ENCODE results near the gene SHOC2.

The SHOC2 gene

GRCh38 chr10:110919349-110919931 is at the start of gene SHOC2:
TSS of gene SHOC2 (plus strand) at chr10:110919604. CDS start at chr10:110964359, 44,755 bp downstream.
- TF ChIP-seq CTCF (IDR thresholded peaks at IDR 0.05): no peak; the same call in 1 of the 2 replicates

GRCh38 chr10:110870823-110871297 is 48.5 kb upstream of the SHOC2 start:
- TF ChIP-seq CTCF (IDR thresholded peaks at IDR 0.05): no peak

GRCh38 chr10:110871298-110872084 is 47.9 kb upstream of the SHOC2 start, which contains the start of gene PDCD4:
TSS of gene PDCD4 (plus strand) at chr10:110871928. CDS start at chr10:110876028, 4,100 bp downstream.
- TF ChIP-seq CTCF (IDR thresholded peaks at IDR 0.05): no peak

DNA sequence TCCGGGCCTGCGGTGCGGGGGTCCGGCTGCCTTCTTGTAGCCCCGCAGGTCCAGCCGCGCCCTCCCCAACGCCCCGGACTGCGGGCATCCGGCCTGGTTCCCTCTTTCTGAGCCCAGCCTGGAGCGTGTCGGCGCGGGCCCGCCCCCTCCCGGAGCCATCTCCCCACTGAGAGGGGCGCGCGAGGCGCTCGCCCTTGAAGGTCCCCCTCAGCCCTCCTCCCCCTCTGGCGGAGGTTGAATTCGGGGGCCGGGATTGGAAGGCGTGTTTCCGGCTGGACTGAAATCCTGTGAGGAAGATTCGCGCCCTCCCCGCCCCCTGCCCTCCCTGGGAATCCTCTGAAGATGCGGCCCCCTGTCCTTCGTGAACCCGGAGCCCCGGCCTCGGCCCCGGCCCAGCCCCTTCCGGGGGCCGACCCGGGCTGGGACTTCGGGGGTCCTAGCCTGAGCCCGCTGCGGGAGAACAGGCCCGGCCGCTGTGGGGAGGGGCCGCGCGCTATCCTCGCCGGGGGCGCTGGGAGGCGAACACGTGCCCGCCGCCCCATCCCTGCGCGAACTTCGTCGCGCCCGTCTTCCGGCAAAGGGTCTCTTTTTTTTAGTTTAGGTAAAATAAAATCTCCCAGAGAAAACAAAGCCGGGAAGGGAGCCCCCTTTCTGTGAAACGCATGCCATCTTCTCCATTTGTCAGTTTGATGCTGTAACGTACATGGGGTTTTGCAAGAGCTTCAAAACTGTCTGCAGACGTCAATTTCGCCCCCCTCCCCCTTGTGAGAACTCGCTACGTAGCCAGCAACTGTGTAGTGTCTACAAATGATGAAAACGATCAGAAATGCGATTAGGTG is 47.0 kb upstream of the SHOC2 start:
- no peak; the same call in 1 of the 2 replicates for TF ChIP-seq CTCF (IDR thresholded peaks at IDR 0.05)

DNA sequence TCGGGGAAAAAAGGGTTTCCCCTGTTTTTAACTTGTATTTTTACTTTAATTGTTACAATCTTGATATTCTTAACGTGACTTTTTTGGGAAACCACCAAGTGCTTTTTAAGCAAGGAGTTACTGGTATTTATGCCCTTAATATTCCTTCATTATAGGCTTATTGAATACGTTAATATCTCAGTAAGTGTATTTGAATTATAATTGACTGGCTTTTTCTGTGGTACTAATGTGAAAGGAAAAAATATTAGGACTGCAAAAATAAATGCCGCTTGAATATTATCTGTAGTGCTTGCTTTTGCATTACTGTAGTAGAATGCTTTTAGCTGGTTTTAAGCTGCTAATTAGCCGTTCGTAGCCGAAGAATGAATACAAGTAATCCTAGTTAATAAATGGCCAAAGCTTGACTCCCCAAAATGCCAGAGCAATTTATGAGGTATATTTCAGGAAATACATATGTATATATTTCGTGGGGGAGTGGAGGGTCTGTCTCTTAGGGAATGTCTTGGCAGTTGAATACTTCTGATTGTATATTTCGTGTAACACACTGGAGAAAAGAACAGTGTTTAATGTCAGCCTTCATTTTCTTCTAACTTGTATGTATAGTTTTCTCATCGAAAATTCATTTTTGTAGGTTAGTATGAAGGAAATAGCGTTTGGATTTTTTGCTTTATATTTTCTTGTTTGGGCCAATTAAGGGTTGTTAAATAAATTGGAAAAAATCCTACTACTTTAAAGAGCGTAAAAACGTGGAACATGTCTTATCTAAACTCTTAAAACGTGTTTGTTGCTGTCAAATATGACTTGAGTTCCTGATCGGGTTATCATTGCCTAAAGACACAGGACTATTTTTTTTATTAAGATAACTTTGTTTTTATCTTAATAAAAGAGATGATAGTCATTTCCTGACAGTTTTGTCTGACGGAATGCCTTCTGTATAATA is 46.1 kb upstream of the SHOC2 start:
- TF ChIP-seq CTCF (IDR thresholded peaks at IDR 0.05): no peak

GRCh38 chr10:110873951-110874350 is 45.5 kb upstream of the SHOC2 start:
- no peak for TF ChIP-seq CTCF (IDR thresholded peaks at IDR 0.05)

Measured in LNCAP (cell line).